Ascending aorta (tissue), 2 donors: ENCODE results near the gene PARP11. TPM values are rescaled to one million over a fixed set of nuclear protein-coding genes. Genes with fewer than 3 reads are reported as not detected.
A peak's percentile ranks its signal among the peaks of the same experiment; 100 is the strongest.
"Not testable (repeated sequence)": the region's sequence is repeated elsewhere in the genome, so short reads cannot be mapped to it uniquely, and the experiment has no call there.

Experiments
- DNase-seq, 2 donors: peaks; one replicate each; pipeline ENCODE4 v3.0.0-alpha.2; 2019; ENCODE audit warnings: low spot score in 2 of 2
- H3K27ac ChIP-seq, 2 donors: fragments of 200-600 bp; sonication (generic); one replicate each; pipeline ENCODE4 v1.5.1; 2016 to 2017; ENCODE audit warnings: mild to moderate bottlenecking in 1 of 2
- H3K27me3 ChIP-seq: fragments of 200-600 bp; sonication (generic); one replicate; pipeline ENCODE4 v1.5.1; 2017
- H3K36me3 ChIP-seq, 2 donors: fragments of 200-600 bp; sonication (generic); one replicate each; pipeline ENCODE4 v1.5.1; 2016
- H3K4me1 ChIP-seq, 2 donors: fragments of 200-600 bp; sonication (generic); one replicate each; pipeline ENCODE4 v1.5.1; 2016 to 2017; ENCODE audit warnings: mild to moderate bottlenecking in 1 of 2
- H3K4me3 ChIP-seq, 2 donors: fragments of 200-600 bp; sonication (generic); one replicate each; pipeline ENCODE4 v1.5.1; 2016 to 2017; ENCODE audit warnings: mild to moderate bottlenecking in 1 of 2
- H3K9me3 ChIP-seq, 2 donors: fragments of 200-600 bp; sonication (generic); one replicate each; pipeline ENCODE4 v1.5.1; 2016
- intact Hi-C: fragments of 100-400 bp; cut with DNase I; formaldehyde crosslinking; loops from one replicate; pipeline ENCODE4 v1.15.1; 2023
- total RNA-seq: library from RNA; depleted of rRNA; stranded (reverse); fragments of >200 nt; gene quantifications from one replicate; pipeline ENCODE4 v1.1.0, GENCODE V29; 2016
- TF ChIP-seq, protein P1 (sequence below), 3 experiments: fragments of 200-600 bp in 2 of 3; fragments of 450-650 bp in 1 of 3; sonication (generic) in 2 of 3; IDR thresholded peaks; one replicate each; pipeline ENCODE4 v1.5.1; 2016 to 2019; ENCODE audit warnings: antibody characterized with exemption in 3 of 3, mild to moderate bottlenecking in 1 of 3, moderate library complexity in 1 of 3

Gene PARP11
- total RNA-seq, 1 donor from 2014 or later: 4.2 TPM

DNA sequence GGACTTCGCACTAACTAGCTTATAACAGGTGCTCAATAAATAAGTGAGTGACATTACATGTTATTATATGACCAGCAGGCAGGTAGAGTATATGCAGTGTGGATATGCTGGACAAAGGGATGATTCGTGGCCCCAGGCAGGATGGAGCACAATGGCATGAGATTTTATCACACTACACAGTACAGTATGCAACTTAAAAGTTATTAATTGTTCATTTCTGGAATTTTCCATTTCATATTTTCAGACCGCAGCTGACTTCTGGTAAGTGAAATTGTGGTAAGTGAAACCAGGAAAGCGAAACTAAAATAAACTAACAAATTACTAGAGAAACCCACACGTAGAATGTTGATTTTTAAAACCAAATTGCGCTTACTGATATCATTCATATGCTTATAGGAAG is 3.3 kb downstream of the PARP11 start:
- no peak for DNase-seq
- no peaks in the 10 kb centered on the region for H3K27me3 ChIP-seq
- peaks cover 0 to 8% of the 10 kb centered on the region in 2 donors for H3K9me3 ChIP-seq
- intact Hi-C loops: no loop called here
- peaks cover 4 to 13% of the 10 kb centered on the region in 2 donors for H3K4me1 ChIP-seq
- TF ChIP-seq, protein P1, sequence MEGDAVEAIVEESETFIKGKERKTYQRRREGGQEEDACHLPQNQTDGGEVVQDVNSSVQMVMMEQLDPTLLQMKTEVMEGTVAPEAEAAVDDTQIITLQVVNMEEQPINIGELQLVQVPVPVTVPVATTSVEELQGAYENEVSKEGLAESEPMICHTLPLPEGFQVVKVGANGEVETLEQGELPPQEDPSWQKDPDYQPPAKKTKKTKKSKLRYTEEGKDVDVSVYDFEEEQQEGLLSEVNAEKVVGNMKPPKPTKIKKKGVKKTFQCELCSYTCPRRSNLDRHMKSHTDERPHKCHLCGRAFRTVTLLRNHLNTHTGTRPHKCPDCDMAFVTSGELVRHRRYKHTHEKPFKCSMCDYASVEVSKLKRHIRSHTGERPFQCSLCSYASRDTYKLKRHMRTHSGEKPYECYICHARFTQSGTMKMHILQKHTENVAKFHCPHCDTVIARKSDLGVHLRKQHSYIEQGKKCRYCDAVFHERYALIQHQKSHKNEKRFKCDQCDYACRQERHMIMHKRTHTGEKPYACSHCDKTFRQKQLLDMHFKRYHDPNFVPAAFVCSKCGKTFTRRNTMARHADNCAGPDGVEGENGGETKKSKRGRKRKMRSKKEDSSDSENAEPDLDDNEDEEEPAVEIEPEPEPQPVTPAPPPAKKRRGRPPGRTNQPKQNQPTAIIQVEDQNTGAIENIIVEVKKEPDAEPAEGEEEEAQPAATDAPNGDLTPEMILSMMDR (IDR thresholded peaks at IDR 0.05): no peak
- no peak overlapping the region for H3K27ac ChIP-seq
- no peaks in the 10 kb centered on the region for H3K36me3 ChIP-seq
- H3K4me3 ChIP-seq: peak overlapping the region in 1 of 2 donors; percentile 23

DNA sequence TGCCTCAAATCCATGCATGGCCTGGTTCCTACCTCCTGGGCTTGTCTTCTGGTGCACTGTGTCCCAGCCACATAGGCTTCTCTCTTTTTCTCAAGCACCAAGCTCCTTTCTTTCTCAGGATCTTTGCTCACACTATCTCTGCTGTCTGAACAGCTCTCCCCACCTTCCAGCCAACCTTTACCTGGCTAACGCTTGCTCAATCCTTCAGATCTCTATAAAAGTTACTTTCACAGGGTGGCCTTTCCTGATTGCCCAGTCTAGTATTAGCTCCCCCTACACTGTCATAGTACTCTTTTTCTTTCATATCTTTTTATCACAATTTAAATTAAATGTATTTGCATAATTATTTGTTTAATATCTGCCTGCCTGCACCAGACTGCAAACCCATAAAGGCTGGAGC is 3.8 kb downstream of the PARP11 start:
- H3K4me3 ChIP-seq: peak overlapping the region in 1 of 2 donors; percentile 23
- no peaks in the 10 kb centered on the region for H3K36me3 ChIP-seq
- no peaks in the 10 kb centered on the region for H3K27me3 ChIP-seq
- DNase-seq: no peak
- intact Hi-C loops: no loop called here
- H3K4me1 ChIP-seq: peaks cover 4 to 13% of the 10 kb centered on the region in 2 donors
- H3K27ac ChIP-seq: no peak overlapping the region
- TF ChIP-seq, protein P1 (IDR thresholded peaks at IDR 0.05): no peak
- H3K9me3 ChIP-seq: peaks cover 0 to 8% of the 10 kb centered on the region in 2 donors

DNA sequence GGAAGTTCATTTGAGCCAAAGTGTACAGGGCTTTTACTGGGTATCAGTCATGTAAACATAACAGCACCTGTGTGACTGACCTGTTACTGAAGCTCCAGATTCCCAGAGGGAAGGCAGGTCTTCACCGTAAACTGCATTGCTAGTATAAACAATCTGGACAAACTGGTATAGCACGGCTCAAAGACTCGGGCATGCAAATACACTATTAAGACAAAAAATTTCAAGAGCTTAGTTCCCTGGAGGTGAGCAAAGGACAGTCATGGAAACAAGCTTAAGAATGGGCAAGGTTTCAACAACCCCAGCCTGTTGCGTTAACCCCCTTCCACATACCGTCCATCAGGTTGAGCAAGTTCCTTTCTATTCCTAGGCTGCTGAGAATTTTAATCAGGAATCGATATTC is 9.4 kb downstream of the PARP11 start:
- no peak for DNase-seq
- Histone ChIP-seq H3K4me3 (no peak overlapping the region), H3K9me3 (peaks cover 0 to 8% of the 10 kb centered on the region in 2 donors), H3K4me1 (no peaks in the 10 kb centered on the region), H3K36me3 (peaks cover 0 to 3% of the 10 kb centered on the region in 2 donors), H3K27ac (no peak overlapping the region), H3K27me3 (no peaks in the 10 kb centered on the region)
- TF ChIP-seq, protein P1 (IDR thresholded peaks at IDR 0.05): no peak
- intact Hi-C loops: no loop called here

DNA sequence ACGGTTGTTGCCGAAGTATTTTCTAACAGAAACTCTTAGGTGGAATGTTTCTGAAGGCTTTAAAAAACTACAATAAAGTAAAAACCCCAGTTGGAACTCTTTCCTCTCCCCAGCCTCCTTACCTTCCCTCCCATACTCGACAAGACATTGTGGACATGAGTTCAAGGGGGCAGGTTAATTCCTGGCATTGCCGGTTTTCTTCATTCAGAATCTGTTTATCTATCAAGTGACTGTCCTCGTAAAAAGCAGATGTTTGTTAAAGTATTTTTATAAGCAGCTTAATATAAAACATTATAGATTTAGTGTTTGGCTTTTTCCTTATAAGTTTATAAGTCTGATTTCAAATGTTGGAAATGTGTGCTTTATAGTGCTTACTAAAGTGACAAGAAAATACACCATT is 30.7 kb downstream of the PARP11 start:
- intact Hi-C loops: no loop called here
- Histone ChIP-seq H3K9me3 (peaks cover 0 to 9% of the 10 kb centered on the region in 2 donors), H3K4me1 (no peaks in the 10 kb centered on the region), H3K27ac (no peak overlapping the region), H3K4me3 (no peak overlapping the region), H3K27me3 (no peaks in the 10 kb centered on the region), H3K36me3 (peaks cover 0 to 5% of the 10 kb centered on the region in 2 donors)
- TF ChIP-seq, protein P1 (IDR thresholded peaks at IDR 0.05): no peak
- no peak for DNase-seq

DNA sequence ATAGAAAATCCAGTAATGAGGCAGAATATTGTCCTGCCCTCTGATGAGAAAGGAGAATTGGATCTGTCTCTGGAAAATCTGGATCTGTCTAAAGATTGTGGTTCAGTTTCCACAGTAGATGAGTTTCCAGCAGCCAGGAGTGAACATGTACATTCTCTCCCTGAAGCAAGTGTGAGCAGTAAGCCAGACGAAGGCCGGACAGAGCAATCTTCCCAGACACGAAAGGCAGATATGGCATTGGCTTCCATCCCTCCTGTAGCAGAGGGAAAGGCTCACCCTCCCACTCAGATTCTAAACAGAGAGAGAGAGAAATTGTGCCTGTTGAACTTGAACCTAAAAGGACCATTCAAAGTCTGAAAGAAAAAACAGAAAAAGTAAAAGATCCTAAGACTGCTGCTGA is 31.4 kb downstream of the PARP11 start:
- TF ChIP-seq, protein P1 (IDR thresholded peaks at IDR 0.05): no peak
- DNase-seq: no peak
- intact Hi-C loops: no loop called here
- no peak overlapping the region for H3K4me3 ChIP-seq
- H3K27me3 ChIP-seq: no peaks in the 10 kb centered on the region
- H3K4me1 ChIP-seq: no peaks in the 10 kb centered on the region
- H3K27ac ChIP-seq: no peak overlapping the region
- H3K9me3 ChIP-seq: peaks cover 0 to 1% of the 10 kb centered on the region in 2 donors
- H3K36me3 ChIP-seq: peaks cover 0 to 5% of the 10 kb centered on the region in 2 donors

DNA sequence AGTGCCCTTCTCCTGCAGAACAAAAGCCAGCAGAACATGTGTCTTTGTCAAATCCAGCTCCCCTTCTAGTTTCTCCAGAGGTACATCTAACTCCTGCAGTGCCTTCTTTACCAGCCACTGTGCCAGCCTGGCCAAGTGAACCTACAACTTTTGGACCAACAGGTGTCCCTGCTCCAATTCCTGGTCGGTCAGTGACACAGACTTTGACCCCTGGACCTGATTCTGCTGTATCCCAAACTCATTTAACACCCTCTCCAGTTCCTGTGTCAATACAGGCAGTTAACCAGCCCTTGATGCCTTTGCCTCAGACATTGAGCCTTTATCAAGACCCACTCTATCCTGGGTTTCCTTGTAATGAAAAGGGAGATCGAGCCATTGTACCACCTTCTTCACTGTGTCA is 32.4 kb downstream of the PARP11 start:
- H3K27ac ChIP-seq, DNase-seq, H3K36me3 ChIP-seq, H3K4me3 ChIP-seq, H3K4me1 ChIP-seq, H3K27me3 ChIP-seq, H3K9me3 ChIP-seq, intact Hi-C loops: not testable (repeated sequence)

DNA sequence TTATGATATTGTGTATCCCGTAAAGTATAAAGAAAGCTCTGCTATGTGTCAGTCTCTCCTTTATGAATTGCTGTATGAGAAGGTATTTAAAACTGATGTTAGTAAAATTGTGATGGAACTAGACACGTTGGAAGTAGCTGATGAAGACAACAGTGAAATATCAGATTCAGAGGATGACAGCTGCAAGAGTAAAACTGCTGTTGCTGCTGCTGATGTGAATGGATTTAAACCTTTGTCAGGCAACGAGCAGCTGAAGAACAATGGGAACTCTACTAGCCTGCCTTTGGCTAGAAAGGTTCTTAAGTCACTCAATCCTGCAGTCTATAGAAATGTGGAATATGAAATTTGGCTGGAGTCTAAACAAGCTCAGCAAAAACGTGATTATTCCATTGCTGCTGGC is 33.5 kb downstream of the PARP11 start:
- not testable (repeated sequence) for H3K9me3 ChIP-seq, H3K4me1 ChIP-seq

DNA sequence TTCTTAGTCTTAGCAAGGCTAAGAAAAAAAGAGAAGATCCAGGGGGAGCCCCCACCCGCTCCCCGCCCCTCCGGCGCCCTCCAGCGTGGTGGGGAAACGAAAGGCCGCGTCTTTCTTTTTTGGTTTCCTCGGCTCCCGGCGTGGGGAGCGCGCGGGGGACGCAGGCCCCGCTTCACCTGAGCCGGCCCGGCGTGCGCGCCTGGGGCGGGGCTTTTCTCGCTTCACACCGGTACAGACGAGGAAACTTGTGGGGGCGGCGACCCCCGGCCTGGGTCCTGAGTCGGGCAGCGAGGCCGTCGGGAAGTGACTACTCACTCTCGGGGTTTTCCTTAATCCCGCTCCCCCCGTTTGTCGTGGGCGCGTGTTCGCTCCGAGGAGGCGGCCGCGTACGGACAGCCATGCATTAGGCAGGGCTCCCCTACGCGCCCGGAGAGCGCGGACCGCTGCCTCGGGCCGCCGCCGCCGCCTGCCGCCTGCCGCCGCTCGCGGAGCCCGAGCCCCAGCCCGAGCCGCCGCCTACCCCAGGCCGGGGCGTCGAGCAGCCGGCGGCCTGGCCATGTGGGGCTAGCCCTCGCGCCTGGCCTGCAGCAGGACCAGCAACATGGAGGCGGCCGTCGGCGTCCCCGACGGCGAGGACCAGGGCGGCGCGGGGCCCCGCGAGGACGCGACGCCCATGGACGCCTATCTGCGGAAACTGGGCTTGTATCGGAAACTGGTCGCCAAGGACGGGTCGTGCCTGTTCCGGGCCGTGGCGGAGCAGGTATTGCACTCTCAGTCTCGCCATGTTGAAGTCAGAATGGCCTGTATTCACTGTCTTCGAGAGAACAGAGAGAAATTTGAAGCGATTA is 34.3 kb downstream of the PARP11 start:
- DNase-seq, H3K27me3 ChIP-seq, intact Hi-C loops, H3K9me3 ChIP-seq, H3K4me1 ChIP-seq, H3K36me3 ChIP-seq, H3K27ac ChIP-seq: not testable (repeated sequence)
- peak overlapping the region in 1 of 2 donors; percentile 25 for H3K4me3 ChIP-seq

More for the DNA sequence above, 33.5 kb downstream of the PARP11 start:
- H3K36me3 ChIP-seq, H3K27ac ChIP-seq, H3K4me3 ChIP-seq, H3K27me3 ChIP-seq, intact Hi-C loops, DNase-seq: not testable (repeated sequence)
